Ovary (tissue), 9 donors: ENCODE data around the gene NT5C. TPM values are rescaled to one million over a fixed set of nuclear protein-coding genes. Genes with fewer than 3 reads are reported as not detected.
A peak's percentile ranks its signal among the peaks of the same experiment; 100 is the strongest.
"Not testable (repeated sequence)": the region's sequence is repeated elsewhere in the genome, so short reads cannot be mapped to it uniquely, and the experiment has no call there.

ENCODE experiments used
- DNase-seq, 5 donors: peaks; one replicate each; pipeline ENCODE4 v3.0.0-alpha.2; 2019 to 2020
- H3K27ac ChIP-seq, 2 donors: fragments of 200-600 bp; one replicate each; pipeline versions ENCODE4 v1.5.1 to v1.8.0; 2019 to 2022
- H3K27me3 ChIP-seq: fragments of 200-600 bp; one replicate; pipeline ENCODE4 v1.8.0; 2022
- H3K36me3 ChIP-seq: fragments of 200-600 bp; sonication (generic); one replicate; pipeline ENCODE4 v1.5.1; 2019
- H3K4me1 ChIP-seq: one replicate; pipeline ENCODE4 v1.8.1; 2013; ENCODE audit warnings: mild to moderate bottlenecking, moderate library complexity; ENCODE audit not compliant: insufficient read depth
- H3K4me3 ChIP-seq: fragments of 200-600 bp; sonication (generic); one replicate; pipeline ENCODE4 v1.5.1; 2017
- H3K9me3 ChIP-seq, 2 donors: fragments of 200-600 bp in 1 of 2; sonication (generic) in 1 of 2; one replicate each; pipeline versions ENCODE4 v1.5.1 to v1.8.1; 2013 to 2019; ENCODE audit warnings: mild to moderate bottlenecking in 1 of 2, moderate library complexity in 1 of 2
- EP300 ChIP-seq: sonication (generic); formaldehyde crosslinking; IDR thresholded peaks from one replicate; pipeline ENCODE4 v1.6.1; 2017; ENCODE audit warnings: antibody characterized with exemption
- POLR2A ChIP-seq: fragments of 450-650 bp; IDR thresholded peaks from one replicate; pipeline ENCODE4 v1.6.1; 2017; ENCODE audit warnings: antibody characterized with exemption, mild to moderate bottlenecking, moderate library complexity
- WGBS, 3 donors: extraction: QIAGEN DNeasy Blood & Tissue Kit in 1 of 3; methylation state at CpG; one replicate each; pipeline versions ENCODE4 v1.1.5 to v1.1.7; 2013 to 2017; 5-methylcytosine and 5-hydroxymethylcytosine counted together
- intact Hi-C, 4 donors: fragments of 100-400 bp; cut with DNase I; formaldehyde crosslinking; loops; one replicate each; pipeline versions ENCODE4 v1.11.0 to v1.15.1; 2022 to 2023
- polyA plus RNA-seq, 2 donors: library from polyadenylated mRNA; stranded (reverse); fragments of 200-250 nt in 1 of 2; fragments of 350-450 nt in 1 of 2; fragmentation: Illumina TruSeq in 1 of 2; extraction: RNeasy Lipid Tissue Mini Kit (QIAGEN cat#74804) in 1 of 2; gene quantifications; one replicate each; pipeline ENCODE4 v1.2.3, GENCODE V29; 2013 to 2014
- total RNA-seq, 7 donors: library from RNA; depleted of rRNA in 2 of 7; stranded (reverse); fragments of >200 nt in 2 of 7; fragmentation: NEBNext Ultra II Directional in 3 of 7; extraction: Animal tissue kit (Norgen Biotek cat#: 25700) in 3 of 7; gene quantifications; one replicate each; pipeline versions ENCODE4 v1.1.0 to v1.2.4, GENCODE V29; 2016 to 2023
- TF ChIP-seq, protein P1 (sequence below), 3 donors: fragments of 450-650 bp in 2 of 3; fragments of 200-600 bp in 1 of 3; IDR thresholded peaks; one replicate each; pipeline versions ENCODE4 v1.5.1 to v1.8.0; 2016 to 2022; ENCODE audit warnings: antibody characterized with exemption in 3 of 3, mild to moderate bottlenecking in 1 of 3
- donor health status: DM: no; HTN: no; CAD: no; lungs with moderate emphysema.
- donor health status: DM: no; HTN: no; CAD: no.
- donor health status: Bipolar disorder and iron deficiency.
- donor health status: DM: yes; HTN: yes; CAD: no.
- donor health status: DM: no; HTN: no; CAD: no.
- donor health status: DM: yes; HTN: yes; CAD: no.

Gene NT5C
- total and polyA plus RNA-seq, 9 donors: 10.0 to 118 (median 65.9) TPM

DNA sequence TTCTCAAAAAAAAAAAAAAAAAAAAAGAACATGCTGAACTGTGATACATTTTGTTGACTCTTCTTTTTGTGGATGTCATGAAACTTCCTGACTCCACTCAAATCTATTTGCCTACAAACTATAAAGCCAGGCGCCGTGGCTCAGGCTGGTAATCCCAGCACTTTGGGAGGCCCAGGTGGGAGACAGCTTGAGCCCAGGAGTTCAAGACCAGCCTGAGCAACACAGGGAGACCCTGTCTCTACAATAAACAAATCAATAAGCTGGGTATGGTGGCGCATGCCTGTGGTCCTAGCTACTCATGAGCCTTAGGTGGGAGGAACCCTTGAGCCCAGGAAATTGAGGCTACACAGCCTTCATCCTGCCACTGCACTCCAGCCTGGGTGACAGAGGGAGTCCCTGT is 1.5 kb upstream of the NT5C start:
- H3K4me1 ChIP-seq: no peaks in the 10 kb centered on the region
- intact Hi-C loops: no loop called here
- peak in 1 of 5 donors; percentile 10 for DNase-seq

GRCh38 chr17:75132018-75133000 is 767 bp upstream of the NT5C start:
- WGBS, 3 donors: 77 to 81% (median 79%) methylated on average over 40 of the region's 40 CpGs
- peak in 1 of 5 donors; percentile 18 for DNase-seq
- H3K36me3 ChIP-seq, H3K27me3 ChIP-seq, H3K9me3 ChIP-seq, intact Hi-C loops, H3K4me1 ChIP-seq: not testable (repeated sequence)
- H3K27ac ChIP-seq: peak overlapping the region; percentile 76 to 92
- H3K4me3 ChIP-seq: peak overlapping the region; percentile 74

More for the DNA sequence above, 1.5 kb upstream of the NT5C start:
- no peaks in the 10 kb centered on the region for H3K27me3 ChIP-seq
- WGBS, 3 donors: 89 to 95% (median 93%) methylated on average over 3 of the region's 3 CpGs
- H3K36me3 ChIP-seq: no peaks in the 10 kb centered on the region
- no peaks in the 10 kb centered on the region for H3K9me3 ChIP-seq
- H3K27ac ChIP-seq: no peak overlapping the region
- TF ChIP-seq, protein P1, sequence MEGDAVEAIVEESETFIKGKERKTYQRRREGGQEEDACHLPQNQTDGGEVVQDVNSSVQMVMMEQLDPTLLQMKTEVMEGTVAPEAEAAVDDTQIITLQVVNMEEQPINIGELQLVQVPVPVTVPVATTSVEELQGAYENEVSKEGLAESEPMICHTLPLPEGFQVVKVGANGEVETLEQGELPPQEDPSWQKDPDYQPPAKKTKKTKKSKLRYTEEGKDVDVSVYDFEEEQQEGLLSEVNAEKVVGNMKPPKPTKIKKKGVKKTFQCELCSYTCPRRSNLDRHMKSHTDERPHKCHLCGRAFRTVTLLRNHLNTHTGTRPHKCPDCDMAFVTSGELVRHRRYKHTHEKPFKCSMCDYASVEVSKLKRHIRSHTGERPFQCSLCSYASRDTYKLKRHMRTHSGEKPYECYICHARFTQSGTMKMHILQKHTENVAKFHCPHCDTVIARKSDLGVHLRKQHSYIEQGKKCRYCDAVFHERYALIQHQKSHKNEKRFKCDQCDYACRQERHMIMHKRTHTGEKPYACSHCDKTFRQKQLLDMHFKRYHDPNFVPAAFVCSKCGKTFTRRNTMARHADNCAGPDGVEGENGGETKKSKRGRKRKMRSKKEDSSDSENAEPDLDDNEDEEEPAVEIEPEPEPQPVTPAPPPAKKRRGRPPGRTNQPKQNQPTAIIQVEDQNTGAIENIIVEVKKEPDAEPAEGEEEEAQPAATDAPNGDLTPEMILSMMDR (IDR thresholded peaks at IDR 0.05): no peak
- TF ChIP-seq EP300 (no peak), POLR2A (no peak)
- no peak overlapping the region for H3K4me3 ChIP-seq

DNA sequence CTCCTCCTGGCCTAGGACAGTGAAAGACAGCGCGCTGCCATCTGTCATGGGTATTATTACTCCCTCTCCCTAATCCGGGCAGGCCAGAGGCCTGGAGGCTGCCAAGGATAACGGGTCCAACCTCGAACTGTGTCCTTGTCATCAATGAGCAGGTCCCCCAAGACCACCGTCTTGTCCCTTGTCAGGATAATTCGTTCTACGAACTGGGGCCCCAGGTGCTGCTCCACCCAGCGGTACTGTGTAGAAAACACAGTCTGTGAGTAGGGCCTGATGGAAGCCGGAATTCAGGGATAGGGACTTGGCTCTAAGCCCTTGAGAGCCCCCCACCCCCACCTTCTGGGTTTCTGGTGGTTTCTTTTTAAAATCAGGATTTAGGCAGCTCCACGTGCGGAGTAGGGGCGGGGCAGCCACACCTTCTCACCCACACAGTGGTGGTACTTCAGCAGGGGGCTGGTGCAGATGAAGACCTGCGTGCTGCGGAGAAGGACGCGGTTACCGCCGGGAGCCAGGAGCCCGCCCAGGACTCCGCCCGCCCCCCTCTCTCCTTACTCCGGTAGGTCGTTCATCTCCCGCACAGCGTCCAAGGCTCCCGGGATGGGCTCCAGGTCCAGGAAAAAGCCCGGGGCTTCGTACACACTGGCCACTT is 787 bp downstream of the NT5C start:
- H3K27ac ChIP-seq: peak overlapping the region; percentile 76 to 92
- 10 to 13% (median 10%) methylated on average over 26 to 29 of the region's 29 CpGs for WGBS, 3 donors

DNA sequence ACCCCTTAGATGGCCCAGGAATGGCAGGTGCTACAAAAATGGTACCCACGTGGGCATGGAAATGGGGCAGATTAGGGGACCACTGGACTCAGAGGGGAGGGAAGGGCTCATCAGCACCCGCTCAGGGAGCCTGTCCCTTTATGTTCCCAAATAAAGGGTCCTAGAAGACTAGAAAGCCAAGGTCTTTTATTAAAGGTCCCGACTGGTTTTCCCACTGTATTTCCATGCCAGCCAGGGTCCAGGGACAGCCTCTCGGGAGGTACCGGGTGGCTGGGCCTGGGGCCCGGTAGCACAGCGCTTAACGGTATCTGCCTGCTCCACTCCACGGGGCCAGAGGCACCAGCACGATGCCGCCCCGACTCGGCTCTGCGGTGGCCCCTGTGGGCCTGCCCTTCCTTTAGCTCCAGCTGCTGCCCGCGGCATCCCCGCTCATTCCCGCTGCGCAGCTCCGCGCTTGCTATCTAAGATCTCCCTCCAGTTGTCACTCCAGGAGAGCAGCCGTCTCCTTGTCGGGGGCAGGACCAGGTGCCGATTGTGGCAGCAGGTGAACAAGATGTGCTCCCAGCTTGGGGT is 1.4 kb downstream of the NT5C start:
- Histone ChIP-seq H3K27ac (peak overlapping the region in 1 of 2 donors; percentile 76), H3K9me3 (no peaks in the 10 kb centered on the region)

More for the DNA sequence above, 787 bp downstream of the NT5C start:
- H3K9me3 ChIP-seq: no peaks in the 10 kb centered on the region
- no peak for TF ChIP-seq EP300
- TF ChIP-seq, protein P1 (IDR thresholded peaks at IDR 0.05): peak in 1 of 3 donors; percentile 37
- no peak for TF ChIP-seq POLR2A
- H3K4me3 ChIP-seq: peak overlapping the region; percentile 74
- intact Hi-C loops: no loop called here
- DNase-seq: peak; percentile 52 to 73 (median 61)
- no peaks in the 10 kb centered on the region for H3K27me3 ChIP-seq
- no peaks in the 10 kb centered on the region for H3K36me3 ChIP-seq
- no peaks in the 10 kb centered on the region for H3K4me1 ChIP-seq

More for the DNA sequence above, 1.4 kb downstream of the NT5C start:
- H3K4me3 ChIP-seq: peak overlapping the region; percentile 74
- H3K27me3 ChIP-seq: no peaks in the 10 kb centered on the region
- H3K36me3 ChIP-seq: no peaks in the 10 kb centered on the region
- intact Hi-C loops: no loop called here
- H3K4me1 ChIP-seq: no peaks in the 10 kb centered on the region
- no peak for TF ChIP-seq EP300
- no peak for TF ChIP-seq POLR2A
- TF ChIP-seq, protein P1 (IDR thresholded peaks at IDR 0.05): no peak
- WGBS, 3 donors: 67 to 82% (median 70%) methylated on average over 24 of the region's 24 CpGs
- peak in 1 of 5 donors; percentile 44 for DNase-seq
